Neutrophil (primary cell): ENCODE results near the gene ANXA6.

Experiments used
- H3K27ac ChIP-seq: fragments of 200-600 bp; sonication (generic); 2 replicates; pipeline ENCODE4 v1.5.1; 2016; ENCODE audit warnings: mild to moderate bottlenecking, moderate library complexity
- H3K27me3 ChIP-seq: fragments of 200-600 bp; sonication (generic); 2 replicates; pipeline ENCODE4 v1.6.0; 2016; ENCODE audit warnings: mild to moderate bottlenecking
- H3K36me3 ChIP-seq: fragments of 200-600 bp; sonication (generic); 2 replicates; pipeline ENCODE4 v1.5.1; 2017
- H3K4me1 ChIP-seq, 2 experiments: fragments of 200-600 bp in 1 of 2; sonication (generic) in 1 of 2; 1 replicate in 1 of 2; 2 replicates in 1 of 2; pipeline versions ENCODE4 v1.5.1 to v1.6.1; 2013 to 2016; ENCODE audit warnings: low read depth in 1 of 2, low read length in 1 of 2, mild to moderate bottlenecking in 1 of 2, moderate library complexity in 1 of 2; ENCODE audit not compliant: control insufficient read depth in 1 of 2, insufficient read depth in 1 of 2
- H3K4me3 ChIP-seq, 2 experiments: fragments of 200-600 bp in 1 of 2; sonication (generic) in 1 of 2; 1 replicate in 1 of 2; 2 replicates in 1 of 2; pipeline ENCODE4 v1.5.1; 2013 to 2016; ENCODE audit warnings: low read depth in 1 of 2, low read length in 1 of 2, mild to moderate bottlenecking in 1 of 2, moderate library complexity in 1 of 2
- H3K9me3 ChIP-seq: fragments of 200-600 bp; sonication (generic); 2 replicates; pipeline ENCODE4 v1.5.1; 2016
- CTCF ChIP-seq: fragments of 200-600 bp; sonication (generic); IDR thresholded peaks from 2 replicates; pipeline ENCODE4 v1.5.1; 2016; ENCODE audit warnings: antibody characterized with exemption

Gene ANXA6

GRCh38 chr5:151130235-151130921 is 27.2 kb downstream of the ANXA6 start:
- no peaks in the 10 kb centered on the region for H3K9me3 ChIP-seq
- no peak overlapping the region for H3K4me3 ChIP-seq
- H3K36me3 ChIP-seq = peaks cover 43% of the 10 kb centered on the region
- no peak for TF ChIP-seq CTCF
- H3K27me3 ChIP-seq = no peaks in the 10 kb centered on the region
- no peak overlapping the region for H3K27ac ChIP-seq
- peaks cover 47 to 58% of the 10 kb centered on the region in 2 experiments for H3K4me1 ChIP-seq

GRCh38 chr5:151128817-151129216 is 28.8 kb downstream of the ANXA6 start:
- Histone ChIP-seq H3K27me3 (no peaks in the 10 kb centered on the region), H3K4me1 (peaks cover 49 to 58% of the 10 kb centered on the region in 2 experiments), H3K27ac (no peak overlapping the region), H3K9me3 (no peaks in the 10 kb centered on the region), H3K4me3 (no peak overlapping the region), H3K36me3 (peaks cover 34% of the 10 kb centered on the region)
- no peak for TF ChIP-seq CTCF

- no peaks in the 10 kb centered on the region for H3K9me3 ChIP-seq
- peak overlapping the region; percentile 18 for H3K27ac ChIP-seq
- no peak overlapping the region for H3K4me3 ChIP-seq
- peaks cover 40 to 53% of the 10 kb centered on the region in 2 experiments for H3K4me1 ChIP-seq
- H3K27me3 ChIP-seq = no peaks in the 10 kb centered on the region
- H3K36me3 ChIP-seq = peaks cover 40% of the 10 kb centered on the region
- TF ChIP-seq CTCF = no peak
Measured at GRCh38 chr5:151127926-151128325, 29.7 kb downstream of the ANXA6 start.

GRCh38 chr5:151126199-151126645 is 31.4 kb downstream of the ANXA6 start:
- peaks cover 57% of the 10 kb centered on the region for H3K36me3 ChIP-seq
- TF ChIP-seq CTCF = peak; percentile 87
- no peaks in the 10 kb centered on the region for H3K9me3 ChIP-seq
- peaks cover 23 to 36% of the 10 kb centered on the region in 2 experiments for H3K4me1 ChIP-seq
- H3K4me3 ChIP-seq = peak overlapping the region; percentile 21 to 44
- no peaks in the 10 kb centered on the region for H3K27me3 ChIP-seq
- H3K27ac ChIP-seq = peak overlapping the region; percentile 86

GRCh38 chr5:151125421-151125820 is 32.2 kb downstream of the ANXA6 start:
- peak overlapping the region; percentile 21 to 44 for H3K4me3 ChIP-seq
- peak overlapping the region; percentile 86 for H3K27ac ChIP-seq
- H3K27me3 ChIP-seq = no peaks in the 10 kb centered on the region
- H3K36me3 ChIP-seq = peaks cover 57% of the 10 kb centered on the region
- H3K4me1 ChIP-seq = peaks cover 22 to 32% of the 10 kb centered on the region in 2 experiments
- no peaks in the 10 kb centered on the region for H3K9me3 ChIP-seq
- no peak for TF ChIP-seq CTCF
